ENCODE results near the gene TNK2.

GRCh38 chr3:195829897-195830254 lies 78.5 kb downstream of the TNK2 start:
- TF ChIP-seq CTCF (IDR thresholded peaks at IDR 0.05) (no peak), POLR2A (IDR thresholded peaks at IDR 0.05) (no peak)
